Peyer's patch (tissue), 4 donors: ENCODE data around the gene DNAH17. TPM values are rescaled to one million over a fixed set of nuclear protein-coding genes. Genes with fewer than 3 reads are reported as not detected.

Experiments used
- DNase-seq, 3 donors: peaks; one replicate each; pipeline ENCODE4 v3.0.0-alpha.2; 2017 to 2019
- H3K27ac ChIP-seq, 4 donors: fragments of 200-600 bp; sonication (generic); one replicate each; pipeline ENCODE4 v1.5.1; 2016 to 2019
- H3K27me3 ChIP-seq, 2 donors: fragments of 200-600 bp; sonication (generic); one replicate each; pipeline ENCODE4 v1.5.1; 2019
- H3K36me3 ChIP-seq, 3 donors: fragments of 200-600 bp; sonication (generic); one replicate each; pipeline ENCODE4 v1.5.1; 2016 to 2019
- H3K4me1 ChIP-seq, 4 donors: fragments of 200-600 bp; sonication (generic); one replicate each; pipeline ENCODE4 v1.5.1; 2016 to 2019
- H3K4me3 ChIP-seq, 4 donors: fragments of 200-600 bp; sonication (generic); 1 replicate in 3 of 4; 2 replicates in 1 of 4; pipeline ENCODE4 v1.5.1; 2016 to 2019; ENCODE audit warnings: mild to moderate bottlenecking in 1 of 4
- H3K9me3 ChIP-seq, 4 donors: fragments of 200-600 bp; sonication (generic); one replicate each; pipeline ENCODE4 v1.5.1; 2016 to 2019; ENCODE audit warnings: mild to moderate bottlenecking in 1 of 4
- POLR2A ChIP-seq, 2 donors: fragments of 450-650 bp; IDR thresholded peaks; one replicate each; pipeline ENCODE4 v1.5.1; 2017; ENCODE audit warnings: antibody characterized with exemption in 2 of 2, mild to moderate bottlenecking in 2 of 2, moderate library complexity in 2 of 2
- total RNA-seq, 4 donors: library from RNA; depleted of rRNA; stranded (reverse); fragments of >200 nt; gene quantifications; one replicate each; pipeline ENCODE4 v1.1.0, GENCODE V29; 2016
- TF ChIP-seq, protein P1 (sequence below), 6 experiments: fragments of 450-650 bp in 4 of 6; fragments of 200-600 bp in 2 of 6; sonication (generic) in 1 of 6; IDR thresholded peaks; one replicate each; pipeline ENCODE4 v1.5.1; 2017 to 2019; ENCODE audit warnings: antibody characterized with exemption in 6 of 6, mild to moderate bottlenecking in 3 of 6, moderate library complexity in 1 of 6

DNAH17 gene
- total RNA-seq, 4 donors from 2014 or later = under 0.01 to 0.67 TPM; not detected in 2

- TF ChIP-seq, protein P1, sequence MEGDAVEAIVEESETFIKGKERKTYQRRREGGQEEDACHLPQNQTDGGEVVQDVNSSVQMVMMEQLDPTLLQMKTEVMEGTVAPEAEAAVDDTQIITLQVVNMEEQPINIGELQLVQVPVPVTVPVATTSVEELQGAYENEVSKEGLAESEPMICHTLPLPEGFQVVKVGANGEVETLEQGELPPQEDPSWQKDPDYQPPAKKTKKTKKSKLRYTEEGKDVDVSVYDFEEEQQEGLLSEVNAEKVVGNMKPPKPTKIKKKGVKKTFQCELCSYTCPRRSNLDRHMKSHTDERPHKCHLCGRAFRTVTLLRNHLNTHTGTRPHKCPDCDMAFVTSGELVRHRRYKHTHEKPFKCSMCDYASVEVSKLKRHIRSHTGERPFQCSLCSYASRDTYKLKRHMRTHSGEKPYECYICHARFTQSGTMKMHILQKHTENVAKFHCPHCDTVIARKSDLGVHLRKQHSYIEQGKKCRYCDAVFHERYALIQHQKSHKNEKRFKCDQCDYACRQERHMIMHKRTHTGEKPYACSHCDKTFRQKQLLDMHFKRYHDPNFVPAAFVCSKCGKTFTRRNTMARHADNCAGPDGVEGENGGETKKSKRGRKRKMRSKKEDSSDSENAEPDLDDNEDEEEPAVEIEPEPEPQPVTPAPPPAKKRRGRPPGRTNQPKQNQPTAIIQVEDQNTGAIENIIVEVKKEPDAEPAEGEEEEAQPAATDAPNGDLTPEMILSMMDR (IDR thresholded peaks at IDR 0.05) = no peak
- no peak for TF ChIP-seq POLR2A (IDR thresholded peaks at IDR 0.05)
- H3K27me3 ChIP-seq = no peaks in the 10 kb centered on the region
- H3K4me3 ChIP-seq = no peak overlapping the region
- no peak for DNase-seq
- no peaks in the 10 kb centered on the region for H3K36me3 ChIP-seq
- H3K9me3 ChIP-seq = no peaks in the 10 kb centered on the region
- peaks cover 0 to 18% (median 2%) of the 10 kb centered on the region in 4 donors for H3K4me1 ChIP-seq
- no peak overlapping the region for H3K27ac ChIP-seq
These were observed 12.0 kb upstream of the DNAH17 start for GRCh38 chr17:78589031-78589675.

- H3K36me3 ChIP-seq = no peaks in the 10 kb centered on the region
- peak in 1 of 3 donors; percentile 53 for DNase-seq
- H3K4me3 ChIP-seq = no peak overlapping the region
- H3K27ac ChIP-seq = no peak overlapping the region
- peaks cover 0 to 18% (median 2%) of the 10 kb centered on the region in 4 donors for H3K4me1 ChIP-seq
- no peaks in the 10 kb centered on the region for H3K27me3 ChIP-seq
- H3K9me3 ChIP-seq = no peaks in the 10 kb centered on the region
- TF ChIP-seq POLR2A (IDR thresholded peaks at IDR 0.05) = no peak
- TF ChIP-seq, protein P1 (IDR thresholded peaks at IDR 0.05) = no peak
These were observed 11.2 kb upstream of the DNAH17 start for GRCh38 chr17:78588258-78589030.

DNA sequence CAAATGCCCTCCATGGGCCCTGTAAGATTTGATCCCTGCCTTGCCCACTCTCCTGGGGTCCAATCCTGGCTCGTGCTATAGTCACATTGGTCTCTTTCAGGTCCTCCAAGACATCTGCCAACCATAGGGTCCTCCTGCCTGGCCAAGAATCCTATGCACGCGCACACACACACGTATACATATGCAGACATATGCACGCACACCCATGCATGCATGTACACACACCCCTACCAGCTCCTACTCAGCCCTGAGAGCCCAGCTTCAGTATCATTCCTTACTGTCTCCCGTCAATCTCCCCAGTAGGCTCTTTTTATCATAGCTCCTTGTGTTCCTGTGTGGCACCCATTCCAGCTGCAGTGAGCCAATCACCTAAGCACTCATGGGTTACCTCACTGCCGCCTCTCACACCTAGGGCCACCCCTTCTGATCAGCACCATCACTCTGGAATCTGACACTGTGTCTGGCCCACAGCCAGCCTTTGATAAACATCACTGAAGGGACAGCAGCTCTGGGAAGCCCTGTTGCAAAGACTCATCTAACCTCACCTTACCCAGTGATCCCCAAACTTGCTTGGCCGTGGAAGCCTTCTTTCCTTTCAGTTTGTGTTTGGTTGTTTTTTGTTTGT, 7.9 kb upstream of the DNAH17 start:
- Histone ChIP-seq H3K4me1 (no peaks in the 10 kb centered on the region), H3K27me3 (no peaks in the 10 kb centered on the region), H3K36me3 (no peaks in the 10 kb centered on the region), H3K9me3 (no peaks in the 10 kb centered on the region), H3K27ac (no peak overlapping the region), H3K4me3 (no peak overlapping the region)
- no peak for TF ChIP-seq POLR2A (IDR thresholded peaks at IDR 0.05)
- TF ChIP-seq, protein P1 (IDR thresholded peaks at IDR 0.05) = no peak
- no peak for DNase-seq

- DNase-seq = no peak
- TF ChIP-seq POLR2A (IDR thresholded peaks at IDR 0.05) = no peak
- TF ChIP-seq, protein P1 (IDR thresholded peaks at IDR 0.05) = no peak
- Histone ChIP-seq H3K4me3 (no peak overlapping the region), H3K4me1 (no peaks in the 10 kb centered on the region), H3K36me3 (no peaks in the 10 kb centered on the region), H3K27me3 (no peaks in the 10 kb centered on the region), H3K9me3 (no peaks in the 10 kb centered on the region), H3K27ac (no peak overlapping the region)
These were observed 5.9 kb upstream of the DNAH17 start for GRCh38 chr17:78583091-78583490.

- DNase-seq = no peak
These were observed 4.1 kb upstream of the DNAH17 start for GRCh38 chr17:78581304-78581703.

More at GRCh38 chr17:78581304-78581703, 4.1 kb upstream of the DNAH17 start:
- Histone ChIP-seq H3K4me1 (no peaks in the 10 kb centered on the region), H3K36me3 (no peaks in the 10 kb centered on the region), H3K27me3 (no peaks in the 10 kb centered on the region), H3K9me3 (no peaks in the 10 kb centered on the region), H3K4me3 (no peak overlapping the region), H3K27ac (no peak overlapping the region)
- TF ChIP-seq, protein P1 (IDR thresholded peaks at IDR 0.05) = no peak
- no peak for TF ChIP-seq POLR2A (IDR thresholded peaks at IDR 0.05)
